Lower leg skin (tissue), 3 donors: ENCODE results near the gene CREB5.

Source experiments
- CTCF ChIP-seq, 3 donors: fragments of 450-650 bp; IDR thresholded peaks; one replicate each; pipeline ENCODE4 v1.5.1; 2016; ENCODE audit warnings: antibody characterized with exemption in 3 of 3, mild to moderate bottlenecking in 3 of 3, moderate library complexity in 2 of 3
- POLR2A ChIP-seq, 2 donors: fragments of 450-650 bp; IDR thresholded peaks; one replicate each; pipeline ENCODE4 v1.6.1; 2016 to 2017; ENCODE audit warnings: antibody characterized with exemption in 2 of 2, mild to moderate bottlenecking in 1 of 2, moderate library complexity in 1 of 2

- TF ChIP-seq CTCF (IDR thresholded peaks at IDR 0.05) (no peak), POLR2A (IDR thresholded peaks at IDR 0.05) (no peak)
Measured at GRCh38 chr7:28532181-28532580, 119.9 kb downstream of the CREB5 start.
